ENCODE results near the gene UTP4.

UTP4 gene

GRCh38 chr16:69107316-69107962 lies 25.0 kb upstream of the UTP4 start:
- ATAC-seq (ENCODE audit: low read depth) (peak; percentile 29), DNase-seq (ENCODE audit: low spot score) (no peak)
- peak; percentile 20 for TF ChIP-seq CTCF (IDR thresholded peaks at IDR 0.05; ENCODE audit: poor library complexity, severe bottlenecking)
- Histone ChIP-seq H3K9me3 (ENCODE audit: severe bottlenecking) (no peaks in the 10 kb centered on the region), H3K36me3 (ENCODE audit: low read depth) (peaks cover 28% of the 10 kb centered on the region), H3K27ac (ENCODE audit: poor library complexity, severe bottlenecking) (peak overlapping the region; percentile 47), H3K27me3 (ENCODE audit: insufficient read depth, poor library complexity, severe bottlenecking) (no peaks in the 10 kb centered on the region), H3K4me1 (ENCODE audit: insufficient read depth, poor library complexity, severe bottlenecking) (no peaks in the 10 kb centered on the region), H3K4me3 (ENCODE audit: severe bottlenecking) (peak overlapping the region; percentile 50)

- H3K4me1 ChIP-seq (ENCODE audit: insufficient read depth, poor library complexity, severe bottlenecking): no peaks in the 10 kb centered on the region
- no peaks in the 10 kb centered on the region for H3K9me3 ChIP-seq (ENCODE audit: severe bottlenecking)
- no peaks in the 10 kb centered on the region for H3K27me3 ChIP-seq (ENCODE audit: insufficient read depth, poor library complexity, severe bottlenecking)
- DNase-seq (ENCODE audit: low spot score) (no peak), ATAC-seq (ENCODE audit: low read depth) (0 out of 3 replicates have a peak, but pooled peaks have one; percentile 12)
- H3K27ac ChIP-seq (ENCODE audit: poor library complexity, severe bottlenecking): peak overlapping the region; percentile 47
- no peak for TF ChIP-seq CTCF (IDR thresholded peaks at IDR 0.05; ENCODE audit: poor library complexity, severe bottlenecking)
- peaks cover 33% of the 10 kb centered on the region for H3K36me3 ChIP-seq (ENCODE audit: low read depth)
- H3K4me3 ChIP-seq (ENCODE audit: severe bottlenecking): peak overlapping the region; percentile 50
These were observed 24.2 kb upstream of the UTP4 start for GRCh38 chr16:69108064-69108904.

- peak overlapping the region; percentile 47 for H3K27ac ChIP-seq (ENCODE audit: poor library complexity, severe bottlenecking)
- DNase-seq (ENCODE audit: low spot score) (no peak), ATAC-seq (ENCODE audit: low read depth) (no peak)
- TF ChIP-seq CTCF (IDR thresholded peaks at IDR 0.05; ENCODE audit: poor library complexity, severe bottlenecking): no peak
- no peaks in the 10 kb centered on the region for H3K9me3 ChIP-seq (ENCODE audit: severe bottlenecking)
- H3K36me3 ChIP-seq (ENCODE audit: low read depth): peaks cover 35% of the 10 kb centered on the region
- H3K4me1 ChIP-seq (ENCODE audit: insufficient read depth, poor library complexity, severe bottlenecking): no peaks in the 10 kb centered on the region
- H3K4me3 ChIP-seq (ENCODE audit: severe bottlenecking): no peak overlapping the region
- no peaks in the 10 kb centered on the region for H3K27me3 ChIP-seq (ENCODE audit: insufficient read depth, poor library complexity, severe bottlenecking)
These were observed 23.6 kb upstream of the UTP4 start for GRCh38 chr16:69108905-69109252.

GRCh38 chr16:69109486-69110270 lies 22.8 kb upstream of the UTP4 start:
- TF ChIP-seq CTCF (IDR thresholded peaks at IDR 0.05; ENCODE audit: poor library complexity, severe bottlenecking): no peak
- peaks cover 43% of the 10 kb centered on the region for H3K36me3 ChIP-seq (ENCODE audit: low read depth)
- H3K27me3 ChIP-seq (ENCODE audit: insufficient read depth, poor library complexity, severe bottlenecking): no peaks in the 10 kb centered on the region

More at GRCh38 chr16:69109486-69110270, 22.8 kb upstream of the UTP4 start:
- Histone ChIP-seq H3K4me1 (ENCODE audit: insufficient read depth, poor library complexity, severe bottlenecking) (no peaks in the 10 kb centered on the region), H3K27ac (ENCODE audit: poor library complexity, severe bottlenecking) (no peak overlapping the region), H3K4me3 (ENCODE audit: severe bottlenecking) (no peak overlapping the region), H3K9me3 (ENCODE audit: severe bottlenecking) (no peaks in the 10 kb centered on the region)
- ATAC-seq (ENCODE audit: low read depth) (no peak), DNase-seq (ENCODE audit: low spot score) (peak; percentile 60)
